Bronchial smooth muscle cell (primary cell): ENCODE data around the gene GORASP1. TPM values are rescaled to one million over a fixed set of nuclear protein-coding genes. Genes with fewer than 3 reads are reported as not detected.

ENCODE experiments used
- total RNA-seq: library from RNA; depleted of rRNA; stranded (reverse); fragments of >200 nt; gene quantifications from 2 replicates; pipeline ENCODE4 v1.2.1, GENCODE V29; 2014

GORASP1 gene
- total RNA-seq = 30.3 and 32.1 TPM in 2 replicates

DNA sequence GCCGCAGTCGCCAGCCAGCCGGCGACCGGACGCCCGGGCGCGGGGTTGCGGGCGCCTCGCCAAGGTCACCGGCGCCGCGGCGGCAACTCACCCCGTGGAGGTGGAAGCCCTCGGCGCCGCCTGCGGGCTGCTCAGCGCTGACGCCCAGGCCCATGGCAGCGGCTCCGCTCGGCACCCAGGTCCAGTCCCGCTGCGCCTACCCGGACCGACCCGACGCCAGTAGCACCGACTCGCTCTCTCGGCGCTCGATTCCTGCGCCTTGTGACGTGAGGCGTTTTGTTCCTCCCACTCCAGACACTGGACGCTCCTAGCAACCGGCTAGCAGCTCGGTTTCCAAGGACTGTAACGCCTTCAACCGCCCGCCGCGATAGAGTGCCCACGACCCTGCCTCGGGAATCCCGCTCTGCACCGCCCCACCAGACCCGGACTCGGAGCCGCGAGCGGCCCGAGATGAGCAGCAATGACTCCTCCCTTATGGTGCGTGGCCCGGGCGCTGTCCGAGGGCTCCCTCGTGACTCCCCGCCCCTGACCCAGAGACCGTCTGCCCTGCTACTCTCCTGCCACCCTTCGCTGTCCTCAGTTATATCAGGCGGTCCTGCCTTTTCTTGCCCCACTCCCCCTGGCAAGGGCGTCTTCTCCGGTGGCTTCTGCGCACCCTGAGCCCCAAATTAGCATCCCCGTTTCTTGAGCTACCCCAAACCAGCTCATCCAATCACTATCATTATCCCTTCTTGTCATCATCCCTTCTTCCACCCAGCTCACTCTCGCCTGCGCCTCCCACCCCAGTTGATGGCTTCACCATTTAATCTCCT is at the start of gene GORASP1, which contains the start of gene TTC21A:
TSS of gene GORASP1 (minus strand) at position 240 of the 812 bp plus-strand sequence. CDS start at position 154, 86 bp downstream.
TSS of gene TTC21A (plus strand) at position 293 of the 812 bp plus-strand sequence. CDS start at position 451, 158 bp downstream.

DNA sequence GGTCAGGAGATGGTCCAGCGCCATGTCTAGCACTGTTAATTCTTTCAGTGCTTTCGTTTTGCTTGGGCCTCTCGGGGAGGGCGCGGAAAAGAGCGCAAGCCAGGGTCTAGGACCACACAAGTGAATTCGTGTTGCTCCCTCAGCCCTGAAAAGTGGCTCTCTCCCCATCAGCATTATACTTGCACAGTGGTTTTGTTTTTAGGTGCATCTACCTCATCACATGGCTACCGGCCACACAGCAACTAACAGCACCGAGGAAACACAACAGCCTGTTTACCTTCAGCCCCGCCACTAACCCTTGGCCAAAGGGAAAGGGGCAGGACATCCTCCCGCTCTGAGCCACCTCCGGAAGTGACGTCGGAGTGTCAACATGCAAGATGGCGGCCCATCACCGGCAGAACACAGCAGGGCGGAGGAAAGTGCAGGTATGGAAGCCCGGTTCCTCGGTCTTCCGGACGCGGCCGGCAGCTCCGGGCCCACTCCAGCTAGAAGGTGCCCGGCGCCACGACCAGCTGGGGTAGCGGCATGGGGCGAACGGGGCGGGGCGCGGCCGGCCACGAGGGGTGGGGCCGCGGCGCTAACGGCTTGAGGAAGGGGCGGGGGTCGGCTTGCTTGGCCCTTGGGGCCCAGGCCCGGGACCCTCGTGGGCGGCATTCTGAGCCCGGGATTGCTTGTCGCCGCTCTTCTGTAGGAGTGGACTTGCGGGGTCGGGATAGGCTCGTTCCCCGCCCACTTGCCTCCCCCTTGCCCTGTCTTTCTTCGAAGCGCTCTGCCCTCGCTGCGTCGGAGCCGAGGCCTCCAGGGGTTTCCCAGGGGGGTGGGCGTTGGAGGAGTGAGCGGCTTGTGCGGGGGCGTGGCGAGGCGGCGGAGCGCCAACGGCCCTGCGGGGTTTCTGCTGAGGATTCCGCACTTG is 55.5 kb downstream of the GORASP1 start, which contains the start of the genes SCN11A and WDR48:
TSS of gene SCN11A (minus strand) at position 296 of the 913 bp plus-strand sequence. CDS start 101,582 bp downstream, outside the sequence.
TSS of gene WDR48 (plus strand) at position 368 of the 913 bp plus-strand sequence. CDS start at position 378, 10 bp downstream.

Other genes starting within 250 kb of the GORASP1 start
- under 0.01 TPM in 1 of 2 replicates, not detected in the other for gene SCN11A, start 55.7 kb downstream of the GORASP1 start, total RNA-seq
- gene WDR48, start 55.6 kb downstream of the GORASP1 start, total RNA-seq = 39.2 and 54.2 TPM in 2 replicates
- 4.6 and 4.8 TPM in 2 replicates for gene TTC21A, start 53 bp upstream of the GORASP1 start, total RNA-seq
- 2.2 and 3.0 TPM in 2 replicates for gene CSRNP1, start 46.0 kb upstream of the GORASP1 start, total RNA-seq
- under 0.01 TPM in 1 of 2 replicates, not detected in the other for gene XIRP1, start 85.0 kb upstream of the GORASP1 start, total RNA-seq
- not detected in 2 replicates for gene CX3CR1, start 172.4 kb upstream of the GORASP1 start, total RNA-seq
- gene CCR8, start 222.1 kb upstream of the GORASP1 start, total RNA-seq = not detected in 2 replicates